Left ventricle myocardium superior (tissue), 1 donor: Measurements from ENCODE around the gene ZNF717. TPM values are rescaled to one million over a fixed set of nuclear protein-coding genes. Genes with fewer than 3 reads are reported as not detected.
"Not testable (repeated sequence)": the region's sequence is repeated elsewhere in the genome, so short reads cannot be mapped to it uniquely, and the experiment has no call there.

ENCODE experiments used
- ATAC-seq: fragments of 200-7000 bp; cut with Tn5 transposase; one replicate; pipeline ENCODE4 v1.9.1; 2020; ENCODE audit warnings: mild to moderate bottlenecking, moderate library complexity
- DNase-seq: peaks from one replicate; pipeline ENCODE4 v3.0.0-alpha.2; 2020
- intact Hi-C: fragments of 100-400 bp; cut with micrococcal nuclease; formaldehyde crosslinking; loops from one replicate; pipeline ENCODE4 v1.11.0; 2022
- long read RNA-seq: library from polyadenylated mRNA; unstranded; transcript quantifications from one replicate; pipeline ENCODE4 v2.0.0, GENCODE V29; 2021
- total RNA-seq: library from RNA; stranded (reverse); fragmentation: NEBNext Ultra II Directional; extraction: Animal tissue kit (Norgen Biotek cat#: 25700); gene quantifications from one replicate; pipeline ENCODE4 v1.2.1, GENCODE V29; 2021
- donor health status: DM: no; HTN: yes; CAD: no; lungs with severe emphysema.

ZNF717 gene
- 7.7 TPM for total RNA-seq
- long read RNA-seq, partial matches to known transcripts, result 1 of 4 reads
- long read RNA-seq, other reads (novel, unspliced or antisense), result 3 of 4 reads

DNA sequence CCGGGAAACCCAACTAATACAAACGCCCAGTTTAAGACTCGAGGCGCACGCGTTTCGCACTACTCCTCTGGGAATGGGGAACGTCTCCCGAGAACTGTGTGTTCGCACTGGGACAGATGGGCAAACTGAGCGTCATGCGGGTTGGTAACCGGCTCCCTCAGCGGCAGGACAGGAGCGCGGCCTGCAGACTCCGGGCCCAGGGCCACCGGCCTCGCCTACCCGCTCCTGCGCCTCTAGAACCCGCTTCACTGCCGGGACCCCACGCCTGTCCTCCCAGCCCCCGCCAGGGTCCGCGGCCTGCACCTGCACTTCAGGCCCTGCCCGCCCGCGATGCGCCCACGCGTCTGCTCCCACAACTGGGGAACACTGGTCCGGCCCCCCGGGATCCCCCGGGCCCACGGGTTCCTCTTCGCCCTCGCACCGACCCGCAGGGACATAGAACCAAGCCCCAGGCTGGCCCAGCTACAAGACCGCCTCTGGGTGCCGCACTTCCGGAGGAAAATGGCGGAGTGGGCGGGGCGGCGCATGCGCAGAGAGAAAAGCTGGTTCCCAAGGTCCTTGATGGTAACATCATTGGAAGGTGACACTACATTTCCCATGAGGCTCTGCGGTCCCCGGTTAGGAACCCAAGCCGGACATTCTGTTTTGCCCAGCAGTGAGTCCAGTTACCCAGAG, at the start of gene ZNF717:
Gene ZNF717, minus strand, starts transcription at position 469 of the 675 bp plus-strand sequence. CDS start 2,187 bp downstream, outside the sequence.
- peak; percentile 96 for DNase-seq
- ATAC-seq, intact Hi-C loops: not testable (repeated sequence)

DNA sequence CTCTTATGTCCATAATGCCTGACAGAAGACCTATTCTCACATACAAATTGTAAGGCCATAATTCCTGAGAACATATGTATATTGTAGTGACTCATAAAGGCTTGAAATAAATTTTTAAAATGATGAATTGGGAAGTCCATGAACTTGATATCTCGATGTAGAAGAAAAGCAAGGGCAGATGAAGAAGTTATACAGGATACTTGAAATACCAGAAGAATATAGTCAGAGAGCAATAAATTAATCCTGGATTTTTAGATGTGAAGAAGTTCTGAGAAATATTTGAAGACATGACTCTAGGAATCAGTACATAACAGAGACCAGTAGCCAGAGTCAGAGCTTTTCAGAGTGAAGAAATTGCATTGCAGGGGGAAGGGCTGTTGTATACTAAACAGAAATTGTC, 45.7 kb upstream of the ZNF717 start:
- DNase-seq, intact Hi-C loops, ATAC-seq: not testable (repeated sequence)

- ATAC-seq, DNase-seq, intact Hi-C loops: not testable (repeated sequence)
Observed at GRCh38 chr3:75818019-75818418, 32.7 kb upstream of the ZNF717 start.

DNA sequence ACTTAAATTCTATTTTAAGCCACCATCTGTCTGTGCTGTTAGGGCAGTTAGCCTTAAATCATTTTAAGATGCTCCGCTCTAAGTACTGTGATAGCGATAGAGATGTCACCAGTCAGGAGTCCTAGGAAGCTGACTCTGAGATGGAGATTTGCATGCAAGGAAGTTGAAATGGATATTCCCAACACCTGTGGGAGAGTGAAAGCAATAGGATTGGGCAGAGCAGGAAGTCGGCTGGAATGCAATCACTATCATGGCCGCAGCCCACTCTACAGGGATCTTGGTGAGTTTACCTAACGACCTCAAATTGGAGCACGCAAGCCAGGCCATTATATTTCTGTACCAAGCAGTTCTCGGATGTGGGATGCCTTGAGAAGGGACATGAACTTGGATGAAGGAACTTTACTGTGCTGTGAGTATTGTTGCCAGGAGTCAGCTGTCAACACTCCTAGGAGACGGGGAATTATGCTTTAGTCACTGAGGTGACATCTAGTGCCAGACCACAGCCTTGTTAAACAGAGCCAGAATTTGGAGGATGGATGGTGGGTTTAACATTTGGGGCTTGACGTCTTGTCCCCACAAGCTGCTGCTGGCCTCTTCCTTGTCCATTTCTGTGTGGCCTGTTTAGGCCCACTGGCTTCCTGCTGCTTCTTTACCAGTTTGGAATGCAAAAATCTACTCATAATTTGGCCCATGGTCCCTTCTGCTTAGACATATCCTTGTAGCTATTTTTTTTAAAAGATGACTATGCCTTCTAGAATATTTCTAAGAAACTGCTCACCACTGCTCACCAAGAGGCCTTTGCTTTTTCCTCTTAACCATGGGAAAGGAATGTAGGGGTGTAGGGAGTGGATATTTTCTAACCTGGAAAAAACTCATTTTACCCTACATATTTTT, 31.2 kb upstream of the ZNF717 start:
- intact Hi-C loops, ATAC-seq, DNase-seq: not testable (repeated sequence)

DNA sequence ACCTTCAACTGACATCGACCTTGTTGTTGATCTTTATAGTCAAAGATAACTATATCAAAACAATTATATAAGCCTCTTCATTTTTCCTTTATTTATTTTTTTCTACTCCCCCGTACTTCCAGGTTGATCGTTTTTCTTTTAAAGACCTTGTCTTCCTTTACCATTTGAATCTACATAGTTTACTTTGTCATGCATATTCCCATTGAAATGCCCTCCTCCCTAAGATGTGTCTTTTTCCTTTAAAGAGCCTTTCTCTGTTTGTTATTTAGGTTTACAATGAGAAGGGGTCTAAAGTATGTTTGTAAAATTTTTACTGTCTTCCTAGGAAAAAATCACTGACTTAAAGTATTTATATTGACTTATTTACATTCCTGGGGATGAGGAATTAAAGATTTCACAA, 29.4 kb upstream of the ZNF717 start:
- ATAC-seq, result no peak
- intact Hi-C loops, result no loop called here
- DNase-seq, result no peak

DNA sequence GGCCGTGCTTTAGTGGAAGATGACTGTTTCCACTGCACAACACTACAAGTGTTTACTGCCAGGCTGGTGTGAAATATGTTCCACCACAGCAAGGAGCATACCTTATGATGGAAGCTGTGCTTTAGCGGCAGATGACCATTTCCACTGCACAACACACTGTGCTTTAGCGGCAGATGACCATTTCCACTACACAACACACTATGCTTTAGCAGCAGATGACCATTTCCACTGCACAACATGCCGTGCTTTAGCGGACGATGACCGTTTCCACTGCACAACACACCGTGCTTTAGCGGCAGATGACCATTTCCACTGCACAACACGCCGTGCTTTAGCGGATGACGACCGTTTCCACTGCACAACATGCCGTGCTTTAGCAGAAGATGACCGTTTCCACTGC, 2.8 kb downstream of the ZNF717 start:
- intact Hi-C loops, result no loop called here
- DNase-seq (no peak), ATAC-seq (no peak)

DNA sequence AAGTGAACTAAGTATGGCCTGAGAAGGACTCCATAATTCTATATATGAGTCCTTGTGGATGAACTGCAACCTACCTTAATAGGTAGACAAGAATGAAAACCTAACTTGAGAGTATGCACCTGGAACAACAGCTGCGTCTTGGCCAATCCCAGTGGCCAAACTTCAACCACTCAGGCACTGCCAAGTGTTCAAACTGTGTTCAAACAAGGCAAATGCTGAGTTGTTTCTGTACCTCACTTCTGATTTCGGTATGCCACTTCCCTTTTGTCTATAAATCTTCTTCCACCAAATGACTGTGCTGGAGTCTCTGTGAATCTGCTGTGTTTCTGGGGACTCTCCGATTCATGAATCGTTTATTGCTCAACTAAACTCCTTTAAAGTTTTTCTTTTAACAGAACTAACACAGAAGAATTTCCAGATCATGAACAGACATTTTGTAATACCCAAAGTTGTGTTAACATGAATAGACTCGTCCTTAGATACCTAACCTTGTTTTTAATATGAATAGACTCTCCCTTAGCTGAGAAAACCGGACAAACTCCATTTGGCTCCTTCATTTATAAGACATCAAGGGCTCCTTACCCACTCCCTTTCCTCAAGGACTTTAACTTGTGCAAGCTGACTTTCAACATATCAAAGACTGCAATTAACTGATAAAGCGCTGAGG, 4.1 kb downstream of the ZNF717 start:
- DNase-seq, result no peak
- no peak for ATAC-seq
- intact Hi-C loops, result no loop called here

DNA sequence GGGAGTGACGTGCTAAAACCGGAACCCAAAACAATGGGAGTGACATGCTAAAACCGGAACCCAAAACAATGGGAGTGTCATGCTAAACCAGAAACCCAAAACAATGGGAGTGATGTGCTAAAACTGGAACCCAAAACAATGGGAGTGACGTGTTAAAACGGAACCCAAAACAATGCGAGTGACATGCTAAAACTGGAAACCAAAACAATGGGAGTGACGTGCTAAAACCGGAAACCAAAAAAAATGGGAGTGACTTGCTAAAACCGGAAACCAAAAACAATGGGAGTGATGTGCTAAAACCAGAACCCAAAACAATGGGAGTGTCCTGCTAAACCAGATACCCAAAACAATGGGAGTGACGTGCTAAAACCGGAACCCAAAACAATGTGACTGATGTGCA, 7.6 kb downstream of the ZNF717 start:
- ATAC-seq, intact Hi-C loops: not testable (repeated sequence)

GRCh38 chr3:75771631-75772030, 13.7 kb downstream of the ZNF717 start:
- ATAC-seq, DNase-seq, intact Hi-C loops: not testable (repeated sequence)

More for the DNA sequence above, 7.6 kb downstream of the ZNF717 start:
- DNase-seq, result not testable (repeated sequence)

GRCh38 chr3:75768303-75769017, 16.9 kb downstream of the ZNF717 start:
- intact Hi-C loops, result no loop called here
- no peak for DNase-seq
- ATAC-seq, result no peak

GRCh38 chr3:75737831-75738493, 47.4 kb downstream of the ZNF717 start:
- intact Hi-C loops, result no loop called here
- ATAC-seq, result no peak
- DNase-seq, result no peak

GRCh38 chr3:75727985-75728384, 57.4 kb downstream of the ZNF717 start:
- DNase-seq, result no peak
- no peak for ATAC-seq
- intact Hi-C loops, result no loop called here

- DNase-seq (no peak), ATAC-seq (no peak)
- intact Hi-C loops, result no loop called here
Observed at GRCh38 chr3:75692061-75692460, 93.3 kb downstream of the ZNF717 start.

GRCh38 chr3:75687323-75687722, 98.0 kb downstream of the ZNF717 start:
- no peak for ATAC-seq
- intact Hi-C loops, result no loop called here

More at GRCh38 chr3:75687323-75687722, 98.0 kb downstream of the ZNF717 start:
- no peak for DNase-seq
